Adrenal gland (tissue), 12 donors: ENCODE results near the gene RO60. TPM values are rescaled to one million over a fixed set of nuclear protein-coding genes. Genes with fewer than 3 reads are reported as not detected.

ENCODE experiments used
- DNase-seq, 7 donors: peaks; one replicate each; pipeline ENCODE4 v3.0.0-alpha.2; 2019 to 2020
- H3K27ac ChIP-seq, 5 donors: fragments of 200-600 bp; sonication (generic) in 4 of 5; 1 replicate in 3 of 5; 2 replicates in 2 of 5; pipeline versions ENCODE4 v1.5.1 to v1.8.0; 2016 to 2020; ENCODE audit warnings: mild to moderate bottlenecking in 1 of 5
- H3K27me3 ChIP-seq: fragments of 200-600 bp; 2 replicates; pipeline ENCODE4 v1.8.0; 2021
- H3K36me3 ChIP-seq, 2 donors: fragments of 200-600 bp; replicated peaks in 1 of 2; 1 replicate in 1 of 2; 2 replicates in 1 of 2; pipeline versions ENCODE4 v1.5.1 to v1.8.0; 2018 to 2022
- H3K4me1 ChIP-seq, 2 donors: fragments of 200-600 bp; replicated peaks in 1 of 2; 1 replicate in 1 of 2; 2 replicates in 1 of 2; pipeline versions ENCODE4 v1.5.1 to v1.8.0; 2018 to 2021
- H3K4me3 ChIP-seq, 4 donors: fragments of 200-600 bp; sonication (generic) in 3 of 4; one replicate each; pipeline ENCODE4 v1.5.1; 2016 to 2018
- H3K9me3 ChIP-seq, 3 donors: fragments of 200-600 bp; sonication (generic) in 1 of 3; replicated peaks in 1 of 3; 1 replicate in 2 of 3; 2 replicates in 1 of 3; pipeline versions ENCODE4 v1.5.1 to v1.8.0; 2016 to 2021
- POLR2A ChIP-seq, 2 donors: fragments of 450-650 bp; IDR thresholded peaks; one replicate each; pipeline ENCODE4 v1.6.1; 2017; ENCODE audit warnings: antibody characterized with exemption in 2 of 2, mild to moderate bottlenecking in 2 of 2, moderate library complexity in 1 of 2
- WGBS, 4 donors: extraction: QIAGEN DNeasy Blood & Tissue Kit in 2 of 4; methylation state at CpG; one replicate each; pipeline versions ENCODE4 v1.1.5 to v1.1.7; 2013 to 2017; 5-methylcytosine and 5-hydroxymethylcytosine counted together
- intact Hi-C, 2 donors: fragments of 100-400 bp; cut with DNase I; formaldehyde crosslinking; loops; one replicate each; pipeline versions ENCODE4 v1.14.1 to v1.15.0; 2022 to 2023
- polyA plus RNA-seq, 3 donors: library from polyadenylated mRNA; stranded (reverse); fragments of 200-250 nt in 2 of 3; fragments of 350-450 nt in 1 of 3; fragmentation: Illumina TruSeq in 1 of 3; extraction: RNeasy Lipid Tissue Mini Kit (QIAGEN cat#74804) in 1 of 3; gene quantifications; one replicate each; pipeline ENCODE4 v1.2.3, GENCODE V29; 2013 to 2014
- small RNA-seq, 2 donors: library from RNA; depleted of rRNA; stranded (forward); fragments of <200 nt; gene quantifications; one replicate each; pipeline ENCODE3, GENCODE V24; 2016
- total RNA-seq, 9 donors: library from RNA; depleted of rRNA in 4 of 9; stranded (reverse); fragments of >200 nt in 4 of 9; fragments of 120-200 nt in 1 of 9; fragmentation: NEBNext Ultra II Directional in 1 of 9; extraction: Animal tissue kit (Norgen Biotek cat#: 25700) in 1 of 9; gene quantifications; one replicate each; pipeline versions ENCODE4 v1.1.0 to v1.2.4, GENCODE V29; 2013 to 2023
- donor health status: healthy with polysubstance abuse.
- donor health status: Bipolar disorder and iron deficiency.
- donor health status: DM: yes; HTN: yes; CAD: no.
- donor health status: DM: no; HTN: no; CAD: no.
- donor health status: DM: no; HTN: no; CAD: no.
- donor health status: DM: yes; HTN: yes; CAD: no.

RO60 gene
- total and polyA plus RNA-seq, 12 donors: 3.8 to 100 (median 72.8) TPM

DNA sequence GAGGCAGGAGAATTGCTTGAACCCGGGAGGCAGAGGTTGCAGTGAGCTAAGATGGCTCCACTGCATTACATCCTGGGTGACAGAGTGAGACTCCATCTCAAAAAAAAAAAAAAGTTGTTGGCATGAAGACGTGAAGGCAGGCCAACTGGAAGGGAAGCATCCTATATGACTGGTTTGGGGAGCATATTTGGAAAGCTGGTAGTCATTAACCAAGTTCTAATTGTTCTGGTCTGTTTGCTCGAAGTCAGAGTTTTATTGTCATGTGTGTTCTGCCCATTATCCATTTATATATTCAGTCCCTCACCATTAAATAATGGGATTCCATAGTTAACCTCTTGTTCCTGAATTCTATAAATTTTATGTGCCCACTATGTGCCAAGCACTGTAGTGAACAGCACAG is 49.1 kb downstream of the RO60 start:
- Histone ChIP-seq H3K27me3 (no peaks in the 10 kb centered on the region), H3K4me1 (peaks cover 18 to 24% of the 10 kb centered on the region in 2 donors), H3K4me3 (no peak overlapping the region), H3K36me3 (no peaks in the 10 kb centered on the region), H3K27ac (no peak overlapping the region), H3K9me3 (no peaks in the 10 kb centered on the region)
- intact Hi-C loops: no loop called here
- TF ChIP-seq POLR2A (IDR thresholded peaks at IDR 0.05): no peak
- DNase-seq: no peak
- 89 to 100% (median 92%) methylated on average over 3 of the region's 3 CpGs for WGBS, 4 donors

Small RNA genes within 50 kb of the gene (small RNA-seq; reads per million reads assigned to genes)
- 0 reads per million in 2 donors for gene SCARNA18B

Other genes starting within 250 kb of the RO60 start
- gene UCHL5, start 252 bp upstream of the RO60 start, total RNA-seq: 10 to 100 TPM; 11.4 to 43.3 (median 24.8) TPM
- gene UCHL5, start 252 bp upstream of the RO60 start, polyA plus RNA-seq: 10 to 100 TPM in 2 of 3 donors, 1 to 10 TPM in 1; 9.3 to 71.9 (median 12.2) TPM
- gene GLRX2, start 45.8 kb downstream of the RO60 start, total RNA-seq: 10 to 100 TPM in 7 of 9 donors, 1 to 10 TPM in 2; 3.0 to 57.7 (median 24.9) TPM
- 10 to 100 TPM in 2 of 3 donors, 1 to 10 TPM in 1; 10.0 to 59.8 (median 25.1) TPM for gene GLRX2, start 45.8 kb downstream of the RO60 start, polyA plus RNA-seq
- 10 to 100 TPM; 18.0 to 64.0 (median 37.9) TPM for gene CDC73, start 62.4 kb downstream of the RO60 start, total RNA-seq
- gene CDC73, start 62.4 kb downstream of the RO60 start, polyA plus RNA-seq: 10 to 100 TPM in 2 of 3 donors, 1 to 10 TPM in 1; 5.9 to 43.3 (median 10.7) TPM
- 1 to 10 TPM in 5 of 9 donors, under 1 TPM in 4; 0.21 to 6.3 (median 1.2) TPM for gene B3GALT2, start 127.0 kb downstream of the RO60 start, total RNA-seq
- gene B3GALT2, start 127.0 kb downstream of the RO60 start, polyA plus RNA-seq: 1 to 10 TPM in 1 of 3 donors, under 1 TPM in 2; 0.51 to 1.2 (median 0.80) TPM